DND-41 (cell line): ENCODE data around the gene AKAP6.

Source experiments
- ATAC-seq: fragments of 200-7000 bp; cut with Tn5 transposase; 3 replicates; pipeline ENCODE4 v1.9.1; 2021; ENCODE audit warnings: low read depth; ENCODE audit not compliant: insufficient read depth
- DNase-seq: peaks from one replicate; pipeline ENCODE4 v3.0.0-alpha.2; 2020
- H2AFZ ChIP-seq: 2 replicates; pipeline ENCODE4 v1.6.0; 2012; ENCODE audit warnings: low read depth, low read length
- H3K27ac ChIP-seq: 2 replicates; pipeline ENCODE4 v1.5.1; 2012; ENCODE audit warnings: low read length, inconsistent platforms
- H3K27me3 ChIP-seq: fragments of 200-600 bp; sonication (generic); 2 replicates; pipeline ENCODE4 v1.6.0; 2012; ENCODE audit warnings: low read length, mild to moderate bottlenecking, inconsistent platforms; ENCODE audit not compliant: insufficient read depth, poor library complexity
- H3K36me3 ChIP-seq: 2 replicates; pipeline ENCODE4 v1.5.1; 2012; ENCODE audit warnings: low read length, inconsistent platforms; ENCODE audit not compliant: insufficient read depth
- H3K4me1 ChIP-seq: 2 replicates; pipeline ENCODE4 v1.5.1; 2012; ENCODE audit warnings: mild to moderate bottlenecking, low read length; ENCODE audit not compliant: insufficient read depth
- H3K4me2 ChIP-seq: 2 replicates; pipeline ENCODE4 v1.6.0; 2012; ENCODE audit warnings: mild to moderate bottlenecking, moderate library complexity, low read length, inconsistent platforms; ENCODE audit not compliant: insufficient read depth
- H3K4me3 ChIP-seq, 2 experiments: fragments of 200-600 bp in 1 of 2; shearing (Covaris generic) in 1 of 2; 2 replicates each; pipeline ENCODE4 v1.5.1; 2012 to 2016; ENCODE audit warnings: inconsistent platforms in 2 of 2, low read length in 2 of 2, mild to moderate bottlenecking in 2 of 2, low read depth in 1 of 2, moderate library complexity in 1 of 2
- H3K79me2 ChIP-seq: 2 replicates; pipeline ENCODE4 v1.6.0; 2012; ENCODE audit warnings: low read length, inconsistent platforms; ENCODE audit not compliant: insufficient read depth
- H3K9ac ChIP-seq: 2 replicates; pipeline ENCODE4 v1.6.0; 2012; ENCODE audit warnings: low read depth, mild to moderate bottlenecking, inconsistent platforms, low read length, moderate library complexity
- H3K9me3 ChIP-seq: 2 replicates; pipeline ENCODE4 v1.5.1; 2012; ENCODE audit warnings: low read length, moderate library complexity, mild to moderate bottlenecking, inconsistent platforms; ENCODE audit not compliant: insufficient read depth, severe bottlenecking
- H4K20me1 ChIP-seq: 2 replicates; pipeline ENCODE4 v1.6.0; 2012; ENCODE audit warnings: low read length; ENCODE audit not compliant: insufficient read depth
- CTCF ChIP-seq: IDR thresholded peaks from 2 replicates; pipeline ENCODE4 v1.5.1; 2012; ENCODE audit warnings: borderline replicate concordance, low read length, moderate library complexity, mild to moderate bottlenecking; ENCODE audit not compliant: poor library complexity, severe bottlenecking; ENCODE audit errors: extremely low read depth
- EZH2 ChIP-seq: IDR thresholded peaks from 3 replicates; pipeline ENCODE4 v1.6.1; 2012; ENCODE audit warnings: borderline replicate concordance, low read depth, mild to moderate bottlenecking, moderate library complexity, low read length, inconsistent platforms; ENCODE audit not compliant: severe bottlenecking

Gene AKAP6

GRCh38 chr14:32329146-32329545 lies at the start of gene AKAP6:
Gene AKAP6 (plus strand): TSS chr14:32329298. CDS start chr14:32433494, 104,196 bp downstream.
- Histone ChIP-seq H3K4me2 (no peak within 1 kb of the TSS), H3K4me1 (no peaks in the 10 kb centered on the region), H3K4me3 (no peak within 1 kb of the TSS), H4K20me1 (no peaks in the 10 kb centered on the region), H2AFZ (no peak within 1 kb of the TSS), H3K79me2 (no peaks in the 10 kb centered on the region), H3K9me3 (no peaks in the 10 kb centered on the region), H3K9ac (no peak within 1 kb of the TSS), H3K27ac (no peak within 1 kb of the TSS), H3K27me3 (no peaks in the 10 kb centered on the region), H3K36me3 (no peaks in the 10 kb centered on the region)
- ATAC-seq: no peak
- TF ChIP-seq EZH2 (no peak), CTCF (no peak)
- no peak for DNase-seq

GRCh38 chr14:32286602-32287001 lies 42.5 kb upstream of the AKAP6 start:
- H3K27me3 ChIP-seq: no peaks in the 10 kb centered on the region
- H3K4me2 ChIP-seq: no peak overlapping the region
- peak; percentile 45; the same call in 1 of the 3 replicates for ATAC-seq
- H3K79me2 ChIP-seq: no peaks in the 10 kb centered on the region
- H3K9ac ChIP-seq: no peak overlapping the region
- no peak for DNase-seq
- no peaks in the 10 kb centered on the region for H3K4me1 ChIP-seq
- H3K36me3 ChIP-seq: no peaks in the 10 kb centered on the region
- no peak overlapping the region for H2AFZ ChIP-seq
- no peak overlapping the region for H3K27ac ChIP-seq
- H3K9me3 ChIP-seq: no peaks in the 10 kb centered on the region
- no peak overlapping the region for H3K4me3 ChIP-seq
- H4K20me1 ChIP-seq: no peaks in the 10 kb centered on the region
- TF ChIP-seq EZH2: no peak
- no peak for TF ChIP-seq CTCF

GRCh38 chr14:32296366-32296765 lies 32.7 kb upstream of the AKAP6 start:
- Histone ChIP-seq H3K79me2 (no peaks in the 10 kb centered on the region), H3K4me1 (no peaks in the 10 kb centered on the region), H3K4me3 (no peak overlapping the region), H3K9me3 (no peaks in the 10 kb centered on the region), H3K27me3 (peaks cover 5% of the 10 kb centered on the region), H3K27ac (no peak overlapping the region), H4K20me1 (no peaks in the 10 kb centered on the region), H3K4me2 (no peak overlapping the region), H2AFZ (no peak overlapping the region), H3K9ac (no peak overlapping the region), H3K36me3 (no peaks in the 10 kb centered on the region)
- TF ChIP-seq CTCF (no peak), EZH2 (no peak)
- ATAC-seq (no peak), DNase-seq (no peak)

- TF ChIP-seq CTCF: no peak
- TF ChIP-seq EZH2: no peak
- H3K4me3 ChIP-seq: no peak overlapping the region
- DNase-seq: no peak
Measured at GRCh38 chr14:32298346-32298745, 30.8 kb upstream of the AKAP6 start.

More at GRCh38 chr14:32298346-32298745, 30.8 kb upstream of the AKAP6 start:
- no peak overlapping the region for H2AFZ ChIP-seq
- peaks cover 6% of the 10 kb centered on the region for H3K27me3 ChIP-seq
- no peaks in the 10 kb centered on the region for H3K9me3 ChIP-seq
- ATAC-seq: no peak
- no peak overlapping the region for H3K4me2 ChIP-seq
- no peaks in the 10 kb centered on the region for H3K36me3 ChIP-seq
- H3K27ac ChIP-seq: no peak overlapping the region
- no peaks in the 10 kb centered on the region for H3K79me2 ChIP-seq
- H3K4me1 ChIP-seq: no peaks in the 10 kb centered on the region
- no peak overlapping the region for H3K9ac ChIP-seq
- no peaks in the 10 kb centered on the region for H4K20me1 ChIP-seq
